Measurements from ENCODE around the gene NPAS3. TPM values are rescaled to one million over a fixed set of nuclear protein-coding genes. Genes with fewer than 3 reads are reported as not detected.

Gene NPAS3
- total RNA-seq, 1 experiment from 2014 or later, result 0.36 TPM

GRCh38 chr14:33836203-33836899, 897.7 kb downstream of the NPAS3 start:
- Histone ChIP-seq H2AFZ (ENCODE audit: low read length) (no peak overlapping the region), H3K9ac (ENCODE audit: low read length) (no peak overlapping the region), H3K4me2 (ENCODE audit: low read length) (no peak overlapping the region), H3K4me1 (ENCODE audit: insufficient read depth, low read length) (no peaks in the 10 kb centered on the region), H3K27ac (ENCODE audit: low read length) (no peak overlapping the region), H3K4me3 (ENCODE audit: low read length) (no peak overlapping the region), H3F3A (ENCODE audit: low read length, unreplicated experiment) (no peaks in the 10 kb centered on the region), H3K9me2 (replicated peaks; ENCODE audit: low read length) (no peaks in the 10 kb centered on the region), H3K36me3 (ENCODE audit: low read depth, low read length) (no peaks in the 10 kb centered on the region), H3K27me3 (ENCODE audit: low read length) (no peaks in the 10 kb centered on the region), H3K9me3 (ENCODE audit: low read length) (no peaks in the 10 kb centered on the region), H3K79me2 (ENCODE audit: low read length) (no peaks in the 10 kb centered on the region), H4K20me1 (ENCODE audit: low read length) (no peaks in the 10 kb centered on the region)
- ChIA-PET POLR2A (ENCODE audit: unreplicated experiment) (interaction anchor here (0.6 kb wide), 1 partner anchor 391 kb away, joined by 3 read pairs; no protein-coding TSS in a partner anchor), CTCF (no interaction called here)
- ATAC-seq (no peak), DNase-seq (no peak)
- BruUV-seq (replicated peaks), result no TSS peak
- intact Hi-C loops (cut with micrococcal nuclease), result loop anchor here (5.0 kb wide), 1 partner anchor 1259 kb away; no protein-coding TSS in a partner anchor
- TF ChIP-seq EZH2 (IDR thresholded peaks at IDR 0.05; ENCODE audit: low read length, unreplicated experiment) (no peak), EZH2phosphoT487 (IDR thresholded peaks at IDR 0.05; ENCODE audit: borderline replicate concordance, low read length) (no peak)
- TF ChIP-seq, protein P1, sequence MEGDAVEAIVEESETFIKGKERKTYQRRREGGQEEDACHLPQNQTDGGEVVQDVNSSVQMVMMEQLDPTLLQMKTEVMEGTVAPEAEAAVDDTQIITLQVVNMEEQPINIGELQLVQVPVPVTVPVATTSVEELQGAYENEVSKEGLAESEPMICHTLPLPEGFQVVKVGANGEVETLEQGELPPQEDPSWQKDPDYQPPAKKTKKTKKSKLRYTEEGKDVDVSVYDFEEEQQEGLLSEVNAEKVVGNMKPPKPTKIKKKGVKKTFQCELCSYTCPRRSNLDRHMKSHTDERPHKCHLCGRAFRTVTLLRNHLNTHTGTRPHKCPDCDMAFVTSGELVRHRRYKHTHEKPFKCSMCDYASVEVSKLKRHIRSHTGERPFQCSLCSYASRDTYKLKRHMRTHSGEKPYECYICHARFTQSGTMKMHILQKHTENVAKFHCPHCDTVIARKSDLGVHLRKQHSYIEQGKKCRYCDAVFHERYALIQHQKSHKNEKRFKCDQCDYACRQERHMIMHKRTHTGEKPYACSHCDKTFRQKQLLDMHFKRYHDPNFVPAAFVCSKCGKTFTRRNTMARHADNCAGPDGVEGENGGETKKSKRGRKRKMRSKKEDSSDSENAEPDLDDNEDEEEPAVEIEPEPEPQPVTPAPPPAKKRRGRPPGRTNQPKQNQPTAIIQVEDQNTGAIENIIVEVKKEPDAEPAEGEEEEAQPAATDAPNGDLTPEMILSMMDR (conservative IDR thresholded peaks at IDR 0.05; ENCODE audit: low read depth, low read length), result no peak

DNA sequence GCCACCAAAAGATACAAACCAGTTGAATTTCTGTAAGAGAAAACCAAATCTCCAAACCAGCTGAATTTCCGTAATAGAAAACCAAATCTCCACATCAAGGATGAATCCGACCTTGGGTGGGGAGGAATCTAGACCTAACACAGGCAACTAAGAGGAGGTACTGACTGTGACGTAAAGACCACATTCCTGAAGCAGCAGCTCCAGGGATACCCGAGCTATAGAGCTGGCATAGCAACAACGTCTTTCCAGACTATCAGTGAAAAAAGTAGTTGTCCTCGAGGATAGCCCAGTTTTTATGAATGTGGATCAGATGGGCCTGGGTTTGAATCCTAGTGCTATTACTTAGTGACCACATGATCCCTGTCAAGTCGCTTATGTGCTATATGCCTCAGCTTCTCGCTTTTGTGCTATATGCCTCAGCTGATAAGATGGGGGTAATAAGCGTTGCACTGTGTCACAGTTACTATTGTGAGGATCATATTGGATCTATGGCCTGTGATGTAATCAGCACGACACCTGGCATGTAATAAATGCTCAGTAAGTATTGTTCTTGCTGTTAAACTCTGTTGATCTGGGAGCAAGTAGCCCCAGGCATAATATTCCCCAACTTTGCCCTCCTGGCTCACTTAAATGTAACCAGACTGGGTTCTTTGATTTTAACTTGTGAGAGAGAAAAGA, 898.4 kb downstream of the NPAS3 start:
- no peak for ATAC-seq
- Histone ChIP-seq H2AFZ (ENCODE audit: low read length) (no peak overlapping the region), H3K9ac (ENCODE audit: low read length) (no peak overlapping the region), H3K9me3 (ENCODE audit: low read length) (no peaks in the 10 kb centered on the region), H3K4me2 (ENCODE audit: low read length) (no peak overlapping the region), H3K79me2 (ENCODE audit: low read length) (no peaks in the 10 kb centered on the region), H4K20me1 (ENCODE audit: low read length) (no peaks in the 10 kb centered on the region), H3K9me2 (replicated peaks; ENCODE audit: low read length) (no peaks in the 10 kb centered on the region), H3K36me3 (ENCODE audit: low read depth, low read length) (no peaks in the 10 kb centered on the region), H3K27ac (ENCODE audit: low read length) (no peak overlapping the region), H3K4me3 (ENCODE audit: low read length) (no peak overlapping the region), H3F3A (ENCODE audit: low read length, unreplicated experiment) (no peaks in the 10 kb centered on the region), H3K27me3 (ENCODE audit: low read length) (no peaks in the 10 kb centered on the region), H3K4me1 (ENCODE audit: insufficient read depth, low read length) (no peaks in the 10 kb centered on the region)
- intact Hi-C loops (cut with micrococcal nuclease), result loop anchor here (5.0 kb wide), 1 partner anchor 1260 kb away; no protein-coding TSS in a partner anchor
- BruUV-seq (replicated peaks), result no TSS peak
- no peak for TF ChIP-seq EZH2phosphoT487 (IDR thresholded peaks at IDR 0.05; ENCODE audit: borderline replicate concordance, low read length)
- no peak for TF ChIP-seq EZH2 (IDR thresholded peaks at IDR 0.05; ENCODE audit: low read length, unreplicated experiment)
- TF ChIP-seq, protein P1 (conservative IDR thresholded peaks at IDR 0.05; ENCODE audit: low read depth, low read length), result no peak
- POLR2A ChIA-PET (ENCODE audit: unreplicated experiment), result interaction anchor here (0.6 kb wide), 1 partner anchor 390 kb away, joined by 3 read pairs; no protein-coding TSS in a partner anchor
- no peak for DNase-seq
- CTCF ChIA-PET, result no interaction called here

Data from PC-3 (cell line).